ENCODE measurements around the gene SFTA2. TPM values are rescaled to one million over a fixed set of nuclear protein-coding genes. Genes with fewer than 3 reads are reported as not detected.

Gene SFTA2
- total and polyA plus RNA-seq, 2 donors (not counting 1 experiment from before 2014, with no cell fraction given) = not detected

DNA sequence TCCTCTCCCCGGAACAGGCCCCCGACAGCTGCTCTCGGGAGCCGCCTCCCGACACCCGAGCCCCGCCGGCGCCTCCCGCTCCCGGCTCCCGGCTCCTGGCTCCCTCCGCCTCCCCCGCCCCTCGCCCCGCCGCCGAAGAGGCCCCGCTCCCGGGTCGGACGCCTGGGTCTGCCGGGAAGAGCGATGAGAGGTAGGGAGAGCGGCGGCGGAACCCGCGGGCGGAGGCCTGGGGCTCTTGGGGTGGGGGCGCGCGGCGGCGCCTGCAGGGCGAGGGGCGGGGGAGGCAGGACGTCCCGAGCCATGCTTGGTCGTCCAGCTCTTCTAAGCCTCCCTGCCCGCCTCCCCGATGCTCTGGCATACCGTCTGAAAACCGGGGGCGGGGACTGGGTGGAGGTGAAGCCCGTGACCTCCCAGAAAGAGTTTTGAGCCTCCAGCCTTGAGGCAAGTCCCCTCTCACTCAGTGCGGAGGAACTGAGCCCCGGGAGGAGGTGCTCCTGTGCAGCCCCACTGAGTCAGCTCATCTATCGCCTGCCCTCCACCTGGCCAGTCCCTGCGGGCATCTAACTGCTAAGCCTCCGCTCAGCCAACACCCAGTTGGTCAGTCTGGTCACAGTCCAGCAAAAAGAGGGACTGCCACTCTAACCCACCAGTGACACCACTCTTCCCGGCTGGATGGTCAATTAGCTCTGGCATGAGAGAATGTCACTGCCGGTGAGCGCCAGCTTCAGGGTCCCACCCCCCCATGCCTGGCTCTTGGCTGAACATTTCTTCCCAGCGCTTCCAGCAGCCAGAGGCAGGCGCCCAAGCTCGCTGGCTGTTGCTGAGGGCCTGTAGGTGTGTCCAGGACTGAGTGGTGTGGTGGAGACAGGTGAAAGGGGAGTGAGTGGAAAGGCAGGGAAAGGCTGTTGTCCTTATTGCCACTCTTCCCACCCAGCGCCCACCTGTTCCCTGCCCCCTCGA, 47.2 kb downstream of the SFTA2 start:
- Histone ChIP-seq H3K79me2 (ENCODE audit: control insufficient read depth, insufficient read depth, low read length) (peaks cover 48% of the 10 kb centered on the region), H3K4me1 (ENCODE audit: control insufficient read depth in 2 of 2, insufficient read depth in 2 of 2, low read length in 2 of 2) (peaks cover 49 to 51% of the 10 kb centered on the region in 2 donors), H2AFZ (ENCODE audit: insufficient read depth, low read depth, low read length, poor library complexity, severe bottlenecking) (peak overlapping the region; percentile 78), H4K20me1 (ENCODE audit: control insufficient read depth, insufficient read depth, low read length, poor library complexity, severe bottlenecking) (peaks cover 31% of the 10 kb centered on the region), H3K9ac (ENCODE audit: low read length) (peak overlapping the region; percentile 61), H3K27me3 (replicated peaks in 1 of 4; ENCODE audit: control extremely low read depth in 1 of 4, control insufficient read depth in 3 of 4, insufficient read depth in 4 of 4, low read length in 3 of 4) (no peaks in the 10 kb centered on the region), H3K4me3 (ENCODE audit: control extremely low read depth in 1 of 5, extremely low read depth in 1 of 5, insufficient read depth in 1 of 5, low read depth in 2 of 5, low read length in 4 of 5) (peak overlapping the region; percentile 26 to 65 (median 60)), H3K4me2 (replicated peaks; ENCODE audit: low read depth, low read length, poor library complexity, severe bottlenecking) (peak overlapping the region; percentile 77), H3K36me3 (replicated peaks in 1 of 2; ENCODE audit: control extremely low read depth in 1 of 2, control insufficient read depth in 1 of 2, extremely low read depth in 1 of 2, insufficient read depth in 2 of 2, low read length in 1 of 2) (peaks cover 0 to 11% of the 10 kb centered on the region in 2 experiments), H3K27ac (ENCODE audit: low read length in 2 of 2) (peak overlapping the region; percentile 25 to 81), H3K9me3 (ENCODE audit: control extremely low read depth in 1 of 3, control insufficient read depth in 2 of 3, insufficient read depth in 1 of 3, low read length in 2 of 3) (no peaks in the 10 kb centered on the region)
- Mint-ChIP-seq H3K9me3 (ENCODE audit: insufficient read depth) (no peaks in the 10 kb centered on the region), H3K4me1 (peaks cover 60% of the 10 kb centered on the region), H3K27me3 (no peaks in the 10 kb centered on the region), H3K4me3 (peak overlapping the region; percentile 83), H3K27ac (peak overlapping the region; percentile 86)
- CTCF ChIA-PET = interaction anchor here (0.7 to 5.1 kb wide), 5 partner anchors 14 to 487 kb away, joined by 3 to 26 read pairs (median 3); partner anchors contain the start of gene VARS2
- WGBS (ENCODE audit: insufficient coverage) = 8% methylated on average over 49 of the region's 59 CpGs
- intact Hi-C loops (cut with micrococcal nuclease) = loop anchor here (2.0 kb wide), 1 partner anchor 28 kb away; no protein-coding TSS in a partner anchor
- DNase-seq (peak; percentile 68), ATAC-seq (ENCODE audit: low read depth) (peak; percentile 38)
- TF ChIP-seq, protein P1, sequence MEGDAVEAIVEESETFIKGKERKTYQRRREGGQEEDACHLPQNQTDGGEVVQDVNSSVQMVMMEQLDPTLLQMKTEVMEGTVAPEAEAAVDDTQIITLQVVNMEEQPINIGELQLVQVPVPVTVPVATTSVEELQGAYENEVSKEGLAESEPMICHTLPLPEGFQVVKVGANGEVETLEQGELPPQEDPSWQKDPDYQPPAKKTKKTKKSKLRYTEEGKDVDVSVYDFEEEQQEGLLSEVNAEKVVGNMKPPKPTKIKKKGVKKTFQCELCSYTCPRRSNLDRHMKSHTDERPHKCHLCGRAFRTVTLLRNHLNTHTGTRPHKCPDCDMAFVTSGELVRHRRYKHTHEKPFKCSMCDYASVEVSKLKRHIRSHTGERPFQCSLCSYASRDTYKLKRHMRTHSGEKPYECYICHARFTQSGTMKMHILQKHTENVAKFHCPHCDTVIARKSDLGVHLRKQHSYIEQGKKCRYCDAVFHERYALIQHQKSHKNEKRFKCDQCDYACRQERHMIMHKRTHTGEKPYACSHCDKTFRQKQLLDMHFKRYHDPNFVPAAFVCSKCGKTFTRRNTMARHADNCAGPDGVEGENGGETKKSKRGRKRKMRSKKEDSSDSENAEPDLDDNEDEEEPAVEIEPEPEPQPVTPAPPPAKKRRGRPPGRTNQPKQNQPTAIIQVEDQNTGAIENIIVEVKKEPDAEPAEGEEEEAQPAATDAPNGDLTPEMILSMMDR (IDR thresholded peaks at IDR 0.05) = no peak
- no peak for TF ChIP-seq EZH2 (IDR thresholded peaks at IDR 0.05; ENCODE audit: borderline replicate concordance, insufficient read depth, low read depth, low read length, poor library complexity, severe bottlenecking)
- POLR2A ChIA-PET = interaction anchor here (0.5 to 3.3 kb wide), 6 partner anchors 28 to 175 kb away, joined by 3 to 18 read pairs (median 3); partner anchors contain the start of gene VARS2

Data from B cell (primary cell).